Kidney (tissue), 14 donors: ENCODE results near the gene ANXA4. TPM values are rescaled to one million over a fixed set of nuclear protein-coding genes. Genes with fewer than 3 reads are reported as not detected.

Experiments used
- DNase-seq, 5 donors: peaks; one replicate each; pipeline ENCODE4 v3.0.0-alpha.2; 2013 to 2020
- FAIRE-seq: peaks from 2 replicates; lab custom pipeline; 2012; peaks lifted over from hg19 to GRCh38; lab: Jason Lieb, UNC
- H3K27ac ChIP-seq, 2 donors: one replicate each; pipeline ENCODE4 v1.7.0; 2013; ENCODE audit warnings: low read depth in 2 of 2, low read length in 2 of 2, inconsistent platforms in 1 of 2
- H3K27me3 ChIP-seq: one replicate; pipeline ENCODE4 v1.7.1; 2013; ENCODE audit warnings: low read length, inconsistent platforms; ENCODE audit not compliant: control insufficient read depth, insufficient read depth
- H3K36me3 ChIP-seq, 3 donors: one replicate each; pipeline versions ENCODE4 v1.7.0 to v1.7.1; 2013; ENCODE audit warnings: low read length in 3 of 3, control low read depth in 1 of 3, inconsistent platforms in 1 of 3; ENCODE audit not compliant: insufficient read depth in 3 of 3, control insufficient read depth in 2 of 3
- H3K4me1 ChIP-seq, 3 donors: one replicate each; pipeline versions ENCODE4 v1.7.0 to v1.7.1; 2013; ENCODE audit warnings: low read length in 3 of 3, inconsistent platforms in 1 of 3, low read depth in 1 of 3; ENCODE audit not compliant: control insufficient read depth in 2 of 3, insufficient read depth in 2 of 3
- H3K4me3 ChIP-seq, 3 donors: one replicate each; pipeline versions ENCODE4 v1.7.0 to v1.8.1; 2013; ENCODE audit warnings: low read length in 3 of 3, control low read depth in 1 of 3, inconsistent platforms in 1 of 3
- H3K9ac ChIP-seq, 3 donors: one replicate each; pipeline versions ENCODE4 v1.7.0 to v1.7.1; 2013; ENCODE audit warnings: low read length in 3 of 3, control low read depth in 1 of 3, inconsistent platforms in 1 of 3
- H3K9me3 ChIP-seq, 3 donors: one replicate each; pipeline versions ENCODE4 v1.7.0 to v1.7.1; 2013; ENCODE audit warnings: low read length in 3 of 3, control low read depth in 1 of 3, inconsistent platforms in 1 of 3; ENCODE audit not compliant: control insufficient read depth in 2 of 3, insufficient read depth in 1 of 3
- intact Hi-C: fragments of 100-400 bp; cut with DNase I; formaldehyde crosslinking; loops from one replicate; pipeline ENCODE4 v1.11.1; 2022
- polyA plus RNA-seq: library from polyadenylated mRNA; stranded (reverse); fragments of 350-450 nt; fragmentation: Illumina TruSeq; extraction: RNeasy Lipid Tissue Mini Kit (QIAGEN cat#74804); gene quantifications from one replicate; pipeline ENCODE4 v1.2.3, GENCODE V29; 2014; ENCODE audit warnings: low read depth, low replicate concordance; ENCODE audit not compliant: insufficient read depth
- total RNA-seq: library from RNA; stranded (reverse); fragmentation: NEBNext Ultra II Directional; extraction: Animal tissue kit (Norgen Biotek cat#: 25700); gene quantifications from one replicate; pipeline ENCODE4 v1.2.1, GENCODE V29; 2021
- TF ChIP-seq, protein P1 (sequence below): IDR thresholded peaks from 3 replicates; pipeline ENCODE4 v1.5.1; 2012; ENCODE audit warnings: mild to moderate bottlenecking, moderate library complexity, borderline replicate concordance; ENCODE audit not compliant: insufficient read depth; ENCODE audit errors: extremely low read depth
- donor health status: control.
- donor health status: control.
- donor health status: control.
- donor health status: control.
- donor health status: control.
- donor health status: DM: yes; HTN: yes; CAD: no.
- donor health status: Normal renal cell carcinoma (clear cell type).

ANXA4 gene
- total and polyA plus RNA-seq, 2 donors from 2014 or later: 168 to 287 TPM

GRCh38 chr2:69717186-69717585 is 24.7 kb upstream of the ANXA4 start:
- intact Hi-C loops: loop anchor here (10.0 kb wide), 1 partner anchor 152 kb away; no protein-coding TSS in a partner anchor
- Histone ChIP-seq H3K4me3 (no peak overlapping the region), H3K36me3 (peaks cover 0 to 3% (median 0%) of the 10 kb centered on the region in 3 donors), H3K27ac (no peak overlapping the region), H3K27me3 (no peaks in the 10 kb centered on the region), H3K9me3 (peaks cover 0 to 2% (median 0%) of the 10 kb centered on the region in 3 donors), H3K9ac (no peak overlapping the region), H3K4me1 (no peaks in the 10 kb centered on the region)
- DNase-seq (no peak), FAIRE-seq (no peak)
- TF ChIP-seq, protein P1, sequence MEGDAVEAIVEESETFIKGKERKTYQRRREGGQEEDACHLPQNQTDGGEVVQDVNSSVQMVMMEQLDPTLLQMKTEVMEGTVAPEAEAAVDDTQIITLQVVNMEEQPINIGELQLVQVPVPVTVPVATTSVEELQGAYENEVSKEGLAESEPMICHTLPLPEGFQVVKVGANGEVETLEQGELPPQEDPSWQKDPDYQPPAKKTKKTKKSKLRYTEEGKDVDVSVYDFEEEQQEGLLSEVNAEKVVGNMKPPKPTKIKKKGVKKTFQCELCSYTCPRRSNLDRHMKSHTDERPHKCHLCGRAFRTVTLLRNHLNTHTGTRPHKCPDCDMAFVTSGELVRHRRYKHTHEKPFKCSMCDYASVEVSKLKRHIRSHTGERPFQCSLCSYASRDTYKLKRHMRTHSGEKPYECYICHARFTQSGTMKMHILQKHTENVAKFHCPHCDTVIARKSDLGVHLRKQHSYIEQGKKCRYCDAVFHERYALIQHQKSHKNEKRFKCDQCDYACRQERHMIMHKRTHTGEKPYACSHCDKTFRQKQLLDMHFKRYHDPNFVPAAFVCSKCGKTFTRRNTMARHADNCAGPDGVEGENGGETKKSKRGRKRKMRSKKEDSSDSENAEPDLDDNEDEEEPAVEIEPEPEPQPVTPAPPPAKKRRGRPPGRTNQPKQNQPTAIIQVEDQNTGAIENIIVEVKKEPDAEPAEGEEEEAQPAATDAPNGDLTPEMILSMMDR: no peak

- intact Hi-C loops: loop anchor here (10.0 kb wide), 1 partner anchor 153 kb away; no protein-coding TSS in a partner anchor
- DNase-seq (peak in 2 of 5 donors; percentile 21 to 45), FAIRE-seq (no peak)
These were observed 24.1 kb upstream of the ANXA4 start for GRCh38 chr2:69717861-69718273.

DNA sequence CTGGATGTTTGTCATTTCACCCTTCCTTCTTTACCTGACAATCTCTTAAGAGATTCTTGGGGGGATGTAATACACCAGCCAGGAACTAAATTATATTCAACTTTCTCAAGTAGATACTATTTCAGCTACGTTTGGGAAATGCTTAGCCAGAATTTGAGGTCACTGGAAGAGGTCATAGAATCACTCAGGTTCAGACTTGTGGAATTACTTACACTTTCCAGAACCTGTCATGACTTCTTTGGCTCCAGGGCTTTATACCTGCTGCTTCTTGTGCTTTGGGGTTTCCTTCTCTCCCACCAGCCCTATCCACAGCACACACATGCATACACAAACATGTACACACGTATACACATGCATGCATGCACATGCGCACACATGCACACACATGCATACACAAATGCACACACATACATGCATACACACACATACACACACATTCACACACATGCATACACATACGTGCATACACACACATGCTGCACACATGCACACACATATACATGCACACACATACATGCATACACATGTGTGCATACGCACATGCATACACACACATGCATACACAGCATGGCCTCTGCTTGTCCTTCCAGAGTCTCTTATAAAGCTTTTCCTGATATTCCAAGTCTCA is 23.5 kb upstream of the ANXA4 start:
- intact Hi-C loops: loop anchor here (10.0 kb wide), 1 partner anchor 154 kb away; no protein-coding TSS in a partner anchor
- Histone ChIP-seq H3K27me3 (no peaks in the 10 kb centered on the region), H3K9ac (no peak overlapping the region), H3K4me1 (no peaks in the 10 kb centered on the region), H3K9me3 (peaks cover 0 to 2% (median 0%) of the 10 kb centered on the region in 3 donors), H3K27ac (no peak overlapping the region), H3K4me3 (peak overlapping the region in 1 of 3 donors; percentile 47), H3K36me3 (peaks cover 0 to 3% (median 0%) of the 10 kb centered on the region in 3 donors)
- DNase-seq: no peak
- TF ChIP-seq, protein P1: no peak
- no peak for FAIRE-seq

More at GRCh38 chr2:69717861-69718273, 24.1 kb upstream of the ANXA4 start:
- Histone ChIP-seq H3K9me3 (peaks cover 0 to 2% (median 0%) of the 10 kb centered on the region in 3 donors), H3K4me3 (no peak overlapping the region), H3K36me3 (peaks cover 0 to 3% (median 0%) of the 10 kb centered on the region in 3 donors), H3K9ac (no peak overlapping the region), H3K4me1 (no peaks in the 10 kb centered on the region), H3K27me3 (no peaks in the 10 kb centered on the region), H3K27ac (no peak overlapping the region)
- TF ChIP-seq, protein P1: no peak
